ENCODE measurements around the gene GMDS. TPM values are rescaled to one million over a fixed set of nuclear protein-coding genes. Genes with fewer than 3 reads are reported as not detected.

GMDS gene
- total RNA-seq, 2 experiments from 2014 or later, result 38.4 to 41.3 TPM

- no peak for DNase-seq
- intact Hi-C loops (cut with micrococcal nuclease), result no loop called here
- Mint-ChIP-seq H3K27ac (no peak overlapping the region), H3K9me3 (no peaks in the 10 kb centered on the region), H3K4me1 (ENCODE audit: low read depth) (peaks cover 2% of the 10 kb centered on the region), H3K4me3 (no peak overlapping the region), H3K27me3 (ENCODE audit: low read depth) (peaks cover 38% of the 10 kb centered on the region), H3K36me3 (ENCODE audit: low read depth) (peaks cover 1% of the 10 kb centered on the region)
- CTCF ChIA-PET, result no interaction called here
These were observed 614.6 kb downstream of the GMDS start for GRCh38 chr6:1630771-1631217.

- Mint-ChIP-seq H3K36me3 (ENCODE audit: low read depth) (peaks cover 1% of the 10 kb centered on the region), H3K9me3 (no peaks in the 10 kb centered on the region), H3K4me1 (ENCODE audit: low read depth) (peaks cover 5% of the 10 kb centered on the region), H3K4me3 (no peak overlapping the region), H3K27me3 (ENCODE audit: low read depth) (peaks cover 41% of the 10 kb centered on the region), H3K27ac (no peak overlapping the region)
- DNase-seq, result no peak
- intact Hi-C loops (cut with micrococcal nuclease), result no loop called here
- CTCF ChIA-PET, result no interaction called here
These were observed 615.1 kb downstream of the GMDS start for GRCh38 chr6:1630212-1630770.

- no peak overlapping the region for H3K27ac Mint-ChIP-seq
- H3K27me3 Mint-ChIP-seq (ENCODE audit: low read depth), result peaks cover 47% of the 10 kb centered on the region
- H3K36me3 Mint-ChIP-seq (ENCODE audit: low read depth), result peaks cover 1% of the 10 kb centered on the region
- CTCF ChIA-PET, result no interaction called here
- H3K9me3 Mint-ChIP-seq, result no peaks in the 10 kb centered on the region
- peaks cover 8% of the 10 kb centered on the region for H3K4me1 Mint-ChIP-seq (ENCODE audit: low read depth)
- intact Hi-C loops (cut with micrococcal nuclease), result no loop called here
- no peak for DNase-seq
- H3K4me3 Mint-ChIP-seq, result no peak overlapping the region
These were observed 616.1 kb downstream of the GMDS start for GRCh38 chr6:1629316-1629715.

- Mint-ChIP-seq H3K4me3 (no peak overlapping the region), H3K4me1 (ENCODE audit: low read depth) (peaks cover 8% of the 10 kb centered on the region), H3K9me3 (no peaks in the 10 kb centered on the region), H3K27ac (no peak overlapping the region), H3K36me3 (ENCODE audit: low read depth) (peaks cover 7% of the 10 kb centered on the region), H3K27me3 (ENCODE audit: low read depth) (peaks cover 53% of the 10 kb centered on the region)
- intact Hi-C loops (cut with micrococcal nuclease), result loop anchor here (2.0 kb wide), 1 partner anchor 21 kb away; no protein-coding TSS in a partner anchor
- CTCF ChIA-PET, result interaction anchor here (1.8 kb wide), 1 partner anchor 32 kb away, joined by 4 read pairs; no protein-coding TSS in a partner anchor
- no peak for DNase-seq
These were observed 617.4 kb downstream of the GMDS start for GRCh38 chr6:1627827-1628560.

GRCh38 chr6:1626481-1626880 is 618.9 kb downstream of the GMDS start:
- Mint-ChIP-seq H3K4me1 (ENCODE audit: low read depth) (peaks cover 8% of the 10 kb centered on the region), H3K4me3 (no peak overlapping the region), H3K36me3 (ENCODE audit: low read depth) (peaks cover 13% of the 10 kb centered on the region), H3K9me3 (no peaks in the 10 kb centered on the region), H3K27me3 (ENCODE audit: low read depth) (peaks cover 56% of the 10 kb centered on the region), H3K27ac (no peak overlapping the region)
- CTCF ChIA-PET, result interaction anchor here (1.8 to 2.2 kb wide), 2 partner anchors 20 to 30 kb away, joined by 4 to 6 read pairs; no protein-coding TSS in a partner anchor
- intact Hi-C loops (cut with micrococcal nuclease), result loop anchor here (2.0 kb wide), 1 partner anchor 20 kb away; no protein-coding TSS in a partner anchor
- DNase-seq, result no peak

GRCh38 chr6:1625794-1626435 is 619.5 kb downstream of the GMDS start:
- H3K27me3 Mint-ChIP-seq (ENCODE audit: low read depth), result peaks cover 60% of the 10 kb centered on the region
- H3K27ac Mint-ChIP-seq, result no peak overlapping the region
- no peak for DNase-seq
- intact Hi-C loops (cut with micrococcal nuclease), result loop anchor here (2.0 kb wide), 1 partner anchor 19 kb away; no protein-coding TSS in a partner anchor
- H3K36me3 Mint-ChIP-seq (ENCODE audit: low read depth), result peaks cover 13% of the 10 kb centered on the region
- no peak overlapping the region for H3K4me3 Mint-ChIP-seq
- peaks cover 8% of the 10 kb centered on the region for H3K4me1 Mint-ChIP-seq (ENCODE audit: low read depth)
- CTCF ChIA-PET, result interaction anchor here (0.7 to 2.2 kb wide), 3 partner anchors 19 to 882 kb away, joined by 4 to 6 read pairs (median 4); no protein-coding TSS in a partner anchor
- H3K9me3 Mint-ChIP-seq, result no peaks in the 10 kb centered on the region

- intact Hi-C loops (cut with micrococcal nuclease), result no loop called here
- H3K4me3 Mint-ChIP-seq, result peak overlapping the region; percentile 53
- CTCF ChIA-PET, result interaction anchor here (0.5 to 2.2 kb wide), 3 partner anchors 18 to 883 kb away, joined by 3 to 6 read pairs (median 4); no protein-coding TSS in a partner anchor
- no peaks in the 10 kb centered on the region for H3K9me3 Mint-ChIP-seq
- no peak for DNase-seq
- H3K27me3 Mint-ChIP-seq (ENCODE audit: low read depth), result peaks cover 59% of the 10 kb centered on the region
- peaks cover 8% of the 10 kb centered on the region for H3K4me1 Mint-ChIP-seq (ENCODE audit: low read depth)
- H3K27ac Mint-ChIP-seq, result no peak overlapping the region
- H3K36me3 Mint-ChIP-seq (ENCODE audit: low read depth), result peaks cover 13% of the 10 kb centered on the region
These were observed 620.3 kb downstream of the GMDS start for GRCh38 chr6:1624851-1625781.

GRCh38 chr6:1624058-1624850 is 621.2 kb downstream of the GMDS start:
- intact Hi-C loops (cut with micrococcal nuclease), result no loop called here
- Mint-ChIP-seq H3K27me3 (ENCODE audit: low read depth) (peaks cover 58% of the 10 kb centered on the region), H3K4me3 (no peak overlapping the region), H3K27ac (no peak overlapping the region), H3K4me1 (ENCODE audit: low read depth) (peaks cover 8% of the 10 kb centered on the region), H3K9me3 (no peaks in the 10 kb centered on the region), H3K36me3 (ENCODE audit: low read depth) (peaks cover 13% of the 10 kb centered on the region)
- CTCF ChIA-PET, result interaction anchor here (0.5 kb wide), 1 partner anchor 760 kb away, joined by 3 read pairs; no protein-coding TSS in a partner anchor
- DNase-seq, result peak; percentile 44

- Mint-ChIP-seq H3K4me3 (no peak overlapping the region), H3K9me3 (no peaks in the 10 kb centered on the region), H3K36me3 (ENCODE audit: low read depth) (peaks cover 13% of the 10 kb centered on the region), H3K27me3 (ENCODE audit: low read depth) (peaks cover 56% of the 10 kb centered on the region), H3K4me1 (ENCODE audit: low read depth) (peaks cover 8% of the 10 kb centered on the region), H3K27ac (no peak overlapping the region)
- intact Hi-C loops (cut with micrococcal nuclease), result no loop called here
- CTCF ChIA-PET, result no interaction called here
- no peak for DNase-seq
These were observed 621.7 kb downstream of the GMDS start for GRCh38 chr6:1623769-1624057.

GRCh38 chr6:1622851-1623768 is 622.3 kb downstream of the GMDS start:
- intact Hi-C loops (cut with micrococcal nuclease), result no loop called here
- no peaks in the 10 kb centered on the region for H3K9me3 Mint-ChIP-seq
- H3K4me1 Mint-ChIP-seq (ENCODE audit: low read depth), result peaks cover 8% of the 10 kb centered on the region
- no peak overlapping the region for H3K27ac Mint-ChIP-seq
- H3K27me3 Mint-ChIP-seq (ENCODE audit: low read depth), result peaks cover 57% of the 10 kb centered on the region
- H3K36me3 Mint-ChIP-seq (ENCODE audit: low read depth), result peaks cover 13% of the 10 kb centered on the region
- CTCF ChIA-PET, result interaction anchor here (0.6 kb wide), 1 partner anchor 1012 kb away, joined by 5 read pairs; no protein-coding TSS in a partner anchor
- no peak overlapping the region for H3K4me3 Mint-ChIP-seq
- DNase-seq, result no peak

All from activated naive CD4-positive, alpha-beta T cell treated with anti-CD3 and anti-CD28 coated beads for 36 hours (primary cell).